Panc1 (cell line): ENCODE measurements around the gene LZTS3.

Experiments used
- POLR2AphosphoS5 ChIP-seq: IDR thresholded peaks from 2 replicates; pipeline ENCODE4 v1.6.1; 2012; ENCODE audit warnings: mild to moderate bottlenecking, low read depth, low read length, moderate library complexity
- SIN3A ChIP-seq: IDR thresholded peaks from 2 replicates; pipeline ENCODE4 v1.6.1; 2012; ENCODE audit warnings: low read depth, mild to moderate bottlenecking, low read length, moderate library complexity, borderline replicate concordance; ENCODE audit not compliant: insufficient read depth
- TCF7L2 ChIP-seq: IDR thresholded peaks from 2 replicates; pipeline ENCODE4 v1.6.1; 2011; ENCODE audit warnings: mild to moderate bottlenecking, low read depth, low read length, inconsistent platforms
- TF ChIP-seq, protein P1 (sequence below): fragments of 450-650 bp; IDR thresholded peaks from 2 replicates; pipeline ENCODE4 v1.5.1; 2017; ENCODE audit warnings: mild to moderate bottlenecking
- TF ChIP-seq, protein P2 (sequence below), 2 experiments: IDR thresholded peaks; 2 replicates each; pipeline ENCODE4 v1.6.1; 2011 to 2012; ENCODE audit warnings: low read depth in 2 of 2, control low read depth in 1 of 2, low read length in 1 of 2, mild to moderate bottlenecking in 1 of 2, moderate library complexity in 1 of 2; ENCODE audit not compliant: insufficient read depth in 1 of 2

DNA sequence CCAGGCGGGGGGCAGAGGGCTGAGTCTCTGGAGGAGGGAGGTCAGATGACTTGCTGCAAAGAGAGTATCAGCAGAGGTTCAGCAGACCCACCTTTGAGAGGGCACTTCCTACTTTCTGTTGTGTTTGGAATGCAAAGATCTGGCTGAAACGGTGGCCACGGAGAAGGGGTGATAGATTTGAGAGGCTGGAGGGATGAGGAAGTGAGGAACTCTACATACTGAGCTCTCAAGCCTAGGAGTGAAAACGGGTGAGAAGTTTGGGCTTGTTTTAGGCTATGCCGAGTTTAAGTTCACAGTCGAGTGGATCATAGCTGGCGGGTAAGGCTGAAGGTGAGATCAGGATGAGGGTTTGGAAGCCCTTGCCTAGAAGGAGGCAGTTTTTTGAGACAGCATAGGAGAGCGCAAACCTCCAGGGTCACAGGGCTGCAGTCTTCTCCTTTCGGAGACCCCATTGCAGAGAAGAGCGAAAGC, 35.5 kb upstream of the LZTS3 start:
- no peak for TF ChIP-seq TCF7L2
- TF ChIP-seq, protein P1, sequence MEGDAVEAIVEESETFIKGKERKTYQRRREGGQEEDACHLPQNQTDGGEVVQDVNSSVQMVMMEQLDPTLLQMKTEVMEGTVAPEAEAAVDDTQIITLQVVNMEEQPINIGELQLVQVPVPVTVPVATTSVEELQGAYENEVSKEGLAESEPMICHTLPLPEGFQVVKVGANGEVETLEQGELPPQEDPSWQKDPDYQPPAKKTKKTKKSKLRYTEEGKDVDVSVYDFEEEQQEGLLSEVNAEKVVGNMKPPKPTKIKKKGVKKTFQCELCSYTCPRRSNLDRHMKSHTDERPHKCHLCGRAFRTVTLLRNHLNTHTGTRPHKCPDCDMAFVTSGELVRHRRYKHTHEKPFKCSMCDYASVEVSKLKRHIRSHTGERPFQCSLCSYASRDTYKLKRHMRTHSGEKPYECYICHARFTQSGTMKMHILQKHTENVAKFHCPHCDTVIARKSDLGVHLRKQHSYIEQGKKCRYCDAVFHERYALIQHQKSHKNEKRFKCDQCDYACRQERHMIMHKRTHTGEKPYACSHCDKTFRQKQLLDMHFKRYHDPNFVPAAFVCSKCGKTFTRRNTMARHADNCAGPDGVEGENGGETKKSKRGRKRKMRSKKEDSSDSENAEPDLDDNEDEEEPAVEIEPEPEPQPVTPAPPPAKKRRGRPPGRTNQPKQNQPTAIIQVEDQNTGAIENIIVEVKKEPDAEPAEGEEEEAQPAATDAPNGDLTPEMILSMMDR = no peak
- TF ChIP-seq POLR2AphosphoS5 = no peak; the same call in 1 of the 2 replicates
- no peak for TF ChIP-seq SIN3A
- TF ChIP-seq, protein P2, sequence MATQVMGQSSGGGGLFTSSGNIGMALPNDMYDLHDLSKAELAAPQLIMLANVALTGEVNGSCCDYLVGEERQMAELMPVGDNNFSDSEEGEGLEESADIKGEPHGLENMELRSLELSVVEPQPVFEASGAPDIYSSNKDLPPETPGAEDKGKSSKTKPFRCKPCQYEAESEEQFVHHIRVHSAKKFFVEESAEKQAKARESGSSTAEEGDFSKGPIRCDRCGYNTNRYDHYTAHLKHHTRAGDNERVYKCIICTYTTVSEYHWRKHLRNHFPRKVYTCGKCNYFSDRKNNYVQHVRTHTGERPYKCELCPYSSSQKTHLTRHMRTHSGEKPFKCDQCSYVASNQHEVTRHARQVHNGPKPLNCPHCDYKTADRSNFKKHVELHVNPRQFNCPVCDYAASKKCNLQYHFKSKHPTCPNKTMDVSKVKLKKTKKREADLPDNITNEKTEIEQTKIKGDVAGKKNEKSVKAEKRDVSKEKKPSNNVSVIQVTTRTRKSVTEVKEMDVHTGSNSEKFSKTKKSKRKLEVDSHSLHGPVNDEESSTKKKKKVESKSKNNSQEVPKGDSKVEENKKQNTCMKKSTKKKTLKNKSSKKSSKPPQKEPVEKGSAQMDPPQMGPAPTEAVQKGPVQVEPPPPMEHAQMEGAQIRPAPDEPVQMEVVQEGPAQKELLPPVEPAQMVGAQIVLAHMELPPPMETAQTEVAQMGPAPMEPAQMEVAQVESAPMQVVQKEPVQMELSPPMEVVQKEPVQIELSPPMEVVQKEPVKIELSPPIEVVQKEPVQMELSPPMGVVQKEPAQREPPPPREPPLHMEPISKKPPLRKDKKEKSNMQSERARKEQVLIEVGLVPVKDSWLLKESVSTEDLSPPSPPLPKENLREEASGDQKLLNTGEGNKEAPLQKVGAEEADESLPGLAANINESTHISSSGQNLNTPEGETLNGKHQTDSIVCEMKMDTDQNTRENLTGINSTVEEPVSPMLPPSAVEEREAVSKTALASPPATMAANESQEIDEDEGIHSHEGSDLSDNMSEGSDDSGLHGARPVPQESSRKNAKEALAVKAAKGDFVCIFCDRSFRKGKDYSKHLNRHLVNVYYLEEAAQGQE (IDR thresholded peaks at IDR 0.05; ENCODE audit: insufficient read depth in 1 of 2, low read depth in 2 of 2, low read length in 1 of 2) = no peak
